NCI-H2171 (cell line): ENCODE measurements around the gene SEC14L5.
"Not testable (repeated sequence)": the region's sequence is repeated elsewhere in the genome, so short reads cannot be mapped to it uniquely, and the experiment has no call there.

ENCODE experiments used
- DNase-seq: peaks from one replicate; lab custom pipeline; 2025; lab: John Stamatoyannopoulos, UW

Gene SEC14L5

GRCh38 chr16:5042574-5043171, 84.5 kb downstream of the SEC14L5 start:
- no peak for DNase-seq

GRCh38 chr16:5044011-5044540, 85.9 kb downstream of the SEC14L5 start:
- no peak for DNase-seq

GRCh38 chr16:5044581-5044980, 86.5 kb downstream of the SEC14L5 start:
- not testable (repeated sequence) for DNase-seq

GRCh38 chr16:5045499-5046115, 87.5 kb downstream of the SEC14L5 start:
- no peak for DNase-seq

- no peak for DNase-seq
Observed at GRCh38 chr16:5046914-5047313, 88.8 kb downstream of the SEC14L5 start.

GRCh38 chr16:5054876-5055865, 97.0 kb downstream of the SEC14L5 start:
- DNase-seq: no peak

GRCh38 chr16:5056352-5056751, 98.2 kb downstream of the SEC14L5 start:
- no peak for DNase-seq

- DNase-seq: no peak
Observed at GRCh38 chr16:5058476-5058875, 100.3 kb downstream of the SEC14L5 start.

GRCh38 chr16:5059386-5060072, 101.4 kb downstream of the SEC14L5 start:
- no peak for DNase-seq

- DNase-seq: no peak
Observed at GRCh38 chr16:5060073-5060641, 102.0 kb downstream of the SEC14L5 start.

- DNase-seq: no peak
Observed at GRCh38 chr16:5062051-5062450, 103.9 kb downstream of the SEC14L5 start.

GRCh38 chr16:5062790-5063765, 104.9 kb downstream of the SEC14L5 start:
- DNase-seq: no peak

GRCh38 chr16:5064915-5065314, 106.8 kb downstream of the SEC14L5 start:
- no peak for DNase-seq

- DNase-seq: no peak
Observed at GRCh38 chr16:5065326-5065725, 107.2 kb downstream of the SEC14L5 start.

- no peak for DNase-seq
Observed at GRCh38 chr16:5065813-5066212, 107.7 kb downstream of the SEC14L5 start, which contains the start of gene C16orf89. Gene C16orf89, minus strand, starts transcription at chr16:5065956. Its CDS starts 48 bp downstream, at chr16:5065908.

- DNase-seq: no peak
Observed at GRCh38 chr16:5066511-5066910, 108.4 kb downstream of the SEC14L5 start.
